Measurements from ENCODE around the gene ADAP1. TPM values are rescaled to one million over a fixed set of nuclear protein-coding genes. Genes with fewer than 3 reads are reported as not detected.

The ADAP1 gene
- total RNA-seq, 1 experiment from 2014 or later: 34.0 TPM

GRCh38 chr7:992709-993607 is 38.5 kb upstream of the ADAP1 start:
- intact Hi-C loops (cut with micrococcal nuclease): loop anchor here (1.0 to 5.0 kb wide), 3 partner anchors 72 to 184 kb away; a partner anchor contains a TSS
- ATAC-seq (peak; percentile 91), DNase-seq (ENCODE audit: low read depth, low spot score) (peak; percentile 87)
- no peak overlapping the region for H3K4me3 ChIP-seq (replicated peaks in 1 of 2; ENCODE audit: low read depth in 1 of 2, low read length in 2 of 2)
- CTCF ChIA-PET: interaction anchor here (0.7 to 5.0 kb wide), 16 partner anchors 11 to 191 kb away, joined by 3 to 69 read pairs (median 4); partner anchors contain the start of gene COX19
- TF ChIP-seq TCF7L2 (IDR thresholded peaks at IDR 0.05; ENCODE audit: borderline replicate concordance, extremely low read depth, insufficient read depth, insufficient read length): no peak
- no peak for TF ChIP-seq FOSL1 (IDR thresholded peaks at IDR 0.05; ENCODE audit: low read depth)
- TF ChIP-seq POLR2AphosphoS5 (IDR thresholded peaks at IDR 0.05; ENCODE audit: low read depth, low read length): peak; percentile 62
- peak; percentile 99 for TF ChIP-seq RAD21 (IDR thresholded peaks at IDR 0.05; ENCODE audit: low read depth)
- peak; percentile 79 for TF ChIP-seq YY1 (IDR thresholded peaks at IDR 0.05; ENCODE audit: extremely low read depth, insufficient replicate concordance, low read depth, low read length)
- peak; percentile 98 to 100 (median 99) for TF ChIP-seq CTCF (IDR thresholded peaks at IDR 0.05 in 2 of 3, conservative IDR thresholded peaks at IDR 0.05 in 1 of 3; ENCODE audit: borderline replicate concordance in 1 of 3, insufficient read depth in 1 of 3, low read depth in 2 of 3, low read length in 2 of 3)
- peak overlapping the region; percentile 4; the same call in 1 of the 2 replicates for H3K4me2 ChIP-seq (ENCODE audit: low read length)
- H3K9me3 ChIP-seq (ENCODE audit: control insufficient read depth in 1 of 2, insufficient read depth in 1 of 2, low read depth in 1 of 2, low read length in 2 of 2): no peaks in the 10 kb centered on the region
- no peaks in the 10 kb centered on the region for H4K20me1 ChIP-seq (ENCODE audit: insufficient read depth)
- POLR2A ChIA-PET: no interaction called here
- H3K27me3 ChIP-seq (ENCODE audit: insufficient read depth, low read length): no peaks in the 10 kb centered on the region
- H3K36me3 ChIP-seq (ENCODE audit: control insufficient read depth in 1 of 2, insufficient read depth in 2 of 2, low read length in 2 of 2): no peaks in the 10 kb centered on the region
- no peak overlapping the region for H3K9ac ChIP-seq (ENCODE audit: low read length)
- RAD21 ChIA-PET (ENCODE audit: low non-redundant PET in 1 of 2, low total read pairs in 2 of 2, uncharacterized antibody in 2 of 2, unreplicated experiment in 2 of 2): interaction anchor here (0.6 to 1.7 kb wide), 5 partner anchors 12 to 191 kb away, joined by 3 to 11 read pairs (median 8); no protein-coding TSS in a partner anchor
- H3K79me2 ChIP-seq (ENCODE audit: insufficient read depth, low read length): no peaks in the 10 kb centered on the region
- no peaks in the 10 kb centered on the region for H3K9me2 ChIP-seq (ENCODE audit: insufficient read depth)
- H3K4me1 ChIP-seq (ENCODE audit: control insufficient read depth in 1 of 2, insufficient read depth in 2 of 2, low read length in 2 of 2): peaks cover 2 to 22% of the 10 kb centered on the region in 2 experiments; a peak in 2 of 4 replicates
- no peak overlapping the region for H2AFZ ChIP-seq (ENCODE audit: low read depth, low read length, poor library complexity, severe bottlenecking)
- no peak overlapping the region for H3K27ac ChIP-seq (ENCODE audit: low read depth, low read length)
- no TSS peak for BruUV-seq (replicated peaks)
